ENCODE results near the gene SNAPC5.

DNA sequence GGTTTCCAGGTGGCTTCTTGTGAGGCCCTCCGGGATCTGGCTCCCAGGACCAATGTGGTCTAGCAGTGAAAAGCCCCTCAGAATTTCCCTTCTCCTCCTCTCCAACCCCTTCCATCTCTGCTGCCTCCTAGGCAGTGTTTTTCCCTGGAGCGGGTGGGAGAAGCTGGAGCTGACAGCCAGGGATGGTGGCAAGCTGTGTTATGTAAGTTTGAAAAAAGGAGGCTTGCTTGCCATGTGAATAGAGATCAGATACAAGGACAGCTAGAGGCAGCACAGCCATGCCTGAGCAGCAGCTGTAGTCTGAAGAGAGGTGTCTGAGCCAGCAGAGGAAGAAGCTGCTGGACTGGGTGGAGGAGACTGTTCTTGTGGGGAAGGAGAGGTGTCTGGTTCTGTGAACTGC is 20.6 kb downstream of the SNAPC5 start:
- TF ChIP-seq SMC3 (IDR thresholded peaks at IDR 0.05; ENCODE audit: low read depth, low read length) (no peak), POLR2A (IDR thresholded peaks at IDR 0.05; ENCODE audit: low read depth, low read length) (no peak), MXI1 (IDR thresholded peaks at IDR 0.05; ENCODE audit: borderline replicate concordance, low read depth, low read length) (no peak), ELK1 (IDR thresholded peaks at IDR 0.05; ENCODE audit: borderline replicate concordance, low read depth, low read length) (no peak)
- TF ChIP-seq, protein P1, sequence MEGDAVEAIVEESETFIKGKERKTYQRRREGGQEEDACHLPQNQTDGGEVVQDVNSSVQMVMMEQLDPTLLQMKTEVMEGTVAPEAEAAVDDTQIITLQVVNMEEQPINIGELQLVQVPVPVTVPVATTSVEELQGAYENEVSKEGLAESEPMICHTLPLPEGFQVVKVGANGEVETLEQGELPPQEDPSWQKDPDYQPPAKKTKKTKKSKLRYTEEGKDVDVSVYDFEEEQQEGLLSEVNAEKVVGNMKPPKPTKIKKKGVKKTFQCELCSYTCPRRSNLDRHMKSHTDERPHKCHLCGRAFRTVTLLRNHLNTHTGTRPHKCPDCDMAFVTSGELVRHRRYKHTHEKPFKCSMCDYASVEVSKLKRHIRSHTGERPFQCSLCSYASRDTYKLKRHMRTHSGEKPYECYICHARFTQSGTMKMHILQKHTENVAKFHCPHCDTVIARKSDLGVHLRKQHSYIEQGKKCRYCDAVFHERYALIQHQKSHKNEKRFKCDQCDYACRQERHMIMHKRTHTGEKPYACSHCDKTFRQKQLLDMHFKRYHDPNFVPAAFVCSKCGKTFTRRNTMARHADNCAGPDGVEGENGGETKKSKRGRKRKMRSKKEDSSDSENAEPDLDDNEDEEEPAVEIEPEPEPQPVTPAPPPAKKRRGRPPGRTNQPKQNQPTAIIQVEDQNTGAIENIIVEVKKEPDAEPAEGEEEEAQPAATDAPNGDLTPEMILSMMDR (conservative IDR thresholded peaks at IDR 0.05; ENCODE audit: low read depth, low read length), result no peak

Measured in IMR-90 (cell line).